Astrocyte of the spinal cord (primary cell): Measurements from ENCODE around the gene SYNDIG1.

ENCODE experiments used
- DNase-seq: peaks from one replicate; pipeline ENCODE4 v3.0.0; 2011; ENCODE audit warnings: low read depth, low spot score
- H3K4me3 ChIP-seq: 2 replicates; pipeline ENCODE4 v1.5.1; 2011; ENCODE audit warnings: low read depth, mild to moderate bottlenecking, low read length, moderate library complexity
- in situ Hi-C: cut with HindIII; loops from 2 replicates; pipeline ENCODE4 v1.10.0; 2017; ENCODE audit warnings: low sequenced_read_pairs
- TF ChIP-seq, protein P1 (sequence below): IDR thresholded peaks from 2 replicates; pipeline ENCODE4 v1.5.1; 2012; ENCODE audit warnings: low read depth, mild to moderate bottlenecking, low read length, inconsistent platforms

SYNDIG1 gene

DNA sequence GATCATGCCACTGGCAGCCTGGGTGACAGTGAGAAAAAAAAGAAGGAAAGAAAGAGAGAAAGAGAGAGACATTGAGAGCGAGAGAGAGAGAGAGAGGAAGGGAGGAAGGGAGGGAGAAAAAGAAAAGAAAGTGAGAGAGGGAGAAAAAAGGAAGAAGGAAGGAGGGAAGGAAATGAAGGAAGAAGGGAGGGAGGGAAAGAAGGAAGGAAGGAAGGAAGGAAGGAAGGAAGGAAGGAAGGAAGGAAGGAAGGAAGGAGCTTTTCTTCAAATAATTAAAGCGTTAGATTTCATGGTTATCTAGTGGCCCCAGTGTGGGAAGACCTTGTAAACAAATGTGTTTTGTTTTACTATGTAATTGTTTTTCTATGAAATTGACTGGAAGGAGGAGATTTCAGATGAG lies 170.8 kb downstream of the SYNDIG1 start:
- in situ Hi-C loops, result no loop called here
- TF ChIP-seq, protein P1, sequence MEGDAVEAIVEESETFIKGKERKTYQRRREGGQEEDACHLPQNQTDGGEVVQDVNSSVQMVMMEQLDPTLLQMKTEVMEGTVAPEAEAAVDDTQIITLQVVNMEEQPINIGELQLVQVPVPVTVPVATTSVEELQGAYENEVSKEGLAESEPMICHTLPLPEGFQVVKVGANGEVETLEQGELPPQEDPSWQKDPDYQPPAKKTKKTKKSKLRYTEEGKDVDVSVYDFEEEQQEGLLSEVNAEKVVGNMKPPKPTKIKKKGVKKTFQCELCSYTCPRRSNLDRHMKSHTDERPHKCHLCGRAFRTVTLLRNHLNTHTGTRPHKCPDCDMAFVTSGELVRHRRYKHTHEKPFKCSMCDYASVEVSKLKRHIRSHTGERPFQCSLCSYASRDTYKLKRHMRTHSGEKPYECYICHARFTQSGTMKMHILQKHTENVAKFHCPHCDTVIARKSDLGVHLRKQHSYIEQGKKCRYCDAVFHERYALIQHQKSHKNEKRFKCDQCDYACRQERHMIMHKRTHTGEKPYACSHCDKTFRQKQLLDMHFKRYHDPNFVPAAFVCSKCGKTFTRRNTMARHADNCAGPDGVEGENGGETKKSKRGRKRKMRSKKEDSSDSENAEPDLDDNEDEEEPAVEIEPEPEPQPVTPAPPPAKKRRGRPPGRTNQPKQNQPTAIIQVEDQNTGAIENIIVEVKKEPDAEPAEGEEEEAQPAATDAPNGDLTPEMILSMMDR, result no peak
- no peak for DNase-seq
- H3K4me3 ChIP-seq, result no peak overlapping the region

DNA sequence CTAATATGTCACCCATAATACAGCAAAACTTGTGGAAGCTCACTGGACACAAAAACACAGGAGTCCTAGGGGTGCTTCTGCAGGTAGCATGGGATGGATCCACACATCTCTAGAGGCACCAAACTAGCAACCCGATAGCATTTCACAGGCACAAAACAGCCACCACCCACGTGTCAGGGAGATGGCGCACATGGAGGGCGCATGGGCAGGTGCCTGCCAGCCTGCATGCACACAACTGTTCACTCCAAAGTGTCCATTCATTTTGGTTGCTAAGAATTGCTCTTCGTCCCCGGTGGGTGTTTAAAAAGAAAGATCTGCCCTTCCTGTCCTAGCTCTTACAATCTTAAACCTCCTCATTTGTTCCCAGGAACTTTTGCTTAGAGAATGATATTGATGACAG lies 171.3 kb downstream of the SYNDIG1 start:
- TF ChIP-seq, protein P1, result no peak
- in situ Hi-C loops, result no loop called here
- no peak for DNase-seq
- H3K4me3 ChIP-seq, result no peak overlapping the region

DNA sequence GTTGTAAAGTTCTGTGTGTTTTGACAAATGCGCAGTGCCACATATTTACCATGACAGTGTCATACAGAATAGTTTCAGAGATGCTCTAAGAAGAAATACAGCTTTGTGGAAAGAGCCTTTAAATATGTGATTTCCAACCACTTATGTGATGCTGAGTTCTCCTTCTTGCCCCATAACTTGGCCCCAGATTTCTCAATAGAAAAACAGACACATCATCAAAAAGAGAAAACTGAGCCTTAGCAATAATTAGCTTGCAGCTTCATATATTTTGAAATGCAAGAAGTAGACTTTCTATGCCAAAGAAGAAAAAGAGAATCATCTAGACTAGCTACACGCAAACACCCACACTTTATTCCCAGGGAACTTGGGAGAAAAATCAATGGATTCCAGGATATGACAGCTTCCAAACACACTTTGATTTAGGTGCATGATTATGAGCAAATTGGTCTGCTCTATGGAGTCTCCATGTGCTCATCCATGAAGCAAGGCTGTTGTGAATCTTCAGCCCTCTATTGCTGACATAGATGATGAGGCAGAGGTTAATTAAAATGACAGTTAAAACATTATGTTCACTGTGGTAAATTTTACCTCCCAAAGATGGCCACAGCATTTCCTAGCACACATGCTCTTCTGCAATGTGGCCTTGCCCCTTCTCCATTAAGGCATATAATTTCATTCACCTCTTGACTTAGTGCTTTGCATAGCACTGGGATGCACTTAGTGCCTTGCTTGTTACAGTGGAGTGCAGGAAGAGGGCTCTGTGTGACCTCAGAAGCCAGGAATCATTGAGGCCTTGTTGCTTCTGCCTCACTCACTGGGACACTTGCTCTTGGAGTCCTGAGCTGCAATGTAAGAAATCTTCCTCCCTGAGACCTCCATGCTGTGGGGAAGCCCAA lies 174.6 kb downstream of the SYNDIG1 start:
- TF ChIP-seq, protein P1, result no peak
- no peak overlapping the region for H3K4me3 ChIP-seq
- DNase-seq, result no peak
- in situ Hi-C loops, result no loop called here

DNA sequence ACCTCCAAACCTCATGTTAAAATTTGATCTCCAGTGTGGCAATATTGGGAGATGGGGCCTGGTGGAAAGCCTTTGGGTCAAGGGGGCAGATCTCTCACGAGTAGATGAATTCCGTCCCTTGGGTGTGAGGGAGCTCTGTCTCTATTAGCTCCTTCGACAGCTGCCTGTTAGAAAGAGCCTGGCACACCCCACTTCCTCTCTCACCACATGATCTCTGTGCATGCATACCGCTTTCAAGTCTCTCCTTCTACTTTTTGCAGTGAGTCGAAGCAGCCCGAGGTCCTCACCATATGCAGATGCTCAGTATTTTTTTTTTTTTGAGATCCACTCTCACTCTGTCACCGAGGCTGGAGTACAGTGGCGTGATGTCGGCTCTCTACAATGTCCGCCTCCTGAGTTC lies 176.9 kb downstream of the SYNDIG1 start:
- TF ChIP-seq, protein P1, result no peak
- no peak for DNase-seq
- H3K4me3 ChIP-seq, result no peak overlapping the region
- in situ Hi-C loops, result no loop called here

DNA sequence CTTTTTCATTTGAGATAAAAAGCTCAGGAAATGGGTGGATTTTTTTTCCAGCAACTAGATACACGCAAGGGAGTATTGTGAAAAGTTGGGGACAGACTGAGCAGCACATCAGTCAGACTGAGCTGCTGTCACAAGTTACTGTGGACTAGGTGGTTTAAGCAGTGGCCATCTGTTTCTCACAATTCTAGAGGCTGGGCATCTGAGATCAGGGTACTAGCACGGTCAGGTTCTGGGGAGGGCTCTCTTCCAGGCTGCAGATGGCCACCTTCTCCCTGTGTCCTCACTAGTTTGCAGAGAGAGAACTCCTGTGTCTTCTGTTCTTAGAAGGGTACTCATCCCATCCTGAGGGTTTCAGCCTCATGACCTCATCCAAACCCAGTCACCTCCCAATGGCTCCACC lies 178.3 kb downstream of the SYNDIG1 start:
- H3K4me3 ChIP-seq, result no peak overlapping the region
- in situ Hi-C loops, result no loop called here
- TF ChIP-seq, protein P1, result no peak
- DNase-seq, result no peak

DNA sequence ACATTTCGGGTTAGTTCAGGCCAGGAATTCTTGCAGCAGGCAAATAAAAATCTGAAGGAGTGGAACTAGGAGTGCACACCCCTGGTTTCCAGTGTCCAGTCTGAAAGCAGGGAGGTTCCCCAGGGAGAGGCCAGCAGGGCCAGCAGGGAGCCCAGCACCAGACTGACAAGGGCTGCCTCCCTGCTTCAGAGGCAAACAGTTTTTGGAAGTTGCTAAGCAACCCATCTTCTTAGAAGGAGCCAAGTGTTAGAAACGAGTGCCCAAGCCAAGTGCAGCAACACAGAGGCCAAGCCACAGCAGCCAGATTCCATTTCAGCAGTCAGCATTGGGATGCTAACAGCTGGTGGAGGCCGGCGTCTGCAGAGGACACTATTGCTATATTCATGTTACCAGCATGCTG lies 179.1 kb downstream of the SYNDIG1 start:
- peak; percentile 59 for DNase-seq
- TF ChIP-seq, protein P1, result no peak
- no peak overlapping the region for H3K4me3 ChIP-seq
- in situ Hi-C loops, result no loop called here
